Erythroblast (primary cell): ENCODE data around the gene UNC5CL.

Experiments
- DNase-seq, 2 experiments: peaks; one replicate each; lab custom pipeline; 2025; lab: John Stamatoyannopoulos, UW
- GATA1 ChIP-seq: IDR thresholded peaks from 2 replicates; pipeline ENCODE4 v1.6.1; 2011; ENCODE audit warnings: low read depth, mild to moderate bottlenecking, control low read depth, low read length, moderate library complexity
- POLR2A ChIP-seq: IDR thresholded peaks from 2 replicates; pipeline ENCODE4 v1.6.1; 2011; ENCODE audit warnings: mild to moderate bottlenecking, low read length

The UNC5CL gene, protein sequence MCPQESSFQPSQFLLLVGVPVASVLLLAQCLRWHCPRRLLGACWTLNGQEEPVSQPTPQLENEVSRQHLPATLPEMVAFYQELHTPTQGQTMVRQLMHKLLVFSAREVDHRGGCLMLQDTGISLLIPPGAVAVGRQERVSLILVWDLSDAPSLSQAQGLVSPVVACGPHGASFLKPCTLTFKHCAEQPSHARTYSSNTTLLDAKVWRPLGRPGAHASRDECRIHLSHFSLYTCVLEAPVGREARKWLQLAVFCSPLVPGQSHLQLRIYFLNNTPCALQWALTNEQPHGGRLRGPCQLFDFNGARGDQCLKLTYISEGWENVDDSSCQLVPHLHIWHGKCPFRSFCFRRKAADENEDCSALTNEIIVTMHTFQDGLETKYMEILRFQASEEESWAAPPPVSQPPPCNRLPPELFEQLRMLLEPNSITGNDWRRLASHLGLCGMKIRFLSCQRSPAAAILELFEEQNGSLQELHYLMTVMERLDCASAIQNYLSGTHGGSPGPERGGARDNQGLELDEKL

DNA sequence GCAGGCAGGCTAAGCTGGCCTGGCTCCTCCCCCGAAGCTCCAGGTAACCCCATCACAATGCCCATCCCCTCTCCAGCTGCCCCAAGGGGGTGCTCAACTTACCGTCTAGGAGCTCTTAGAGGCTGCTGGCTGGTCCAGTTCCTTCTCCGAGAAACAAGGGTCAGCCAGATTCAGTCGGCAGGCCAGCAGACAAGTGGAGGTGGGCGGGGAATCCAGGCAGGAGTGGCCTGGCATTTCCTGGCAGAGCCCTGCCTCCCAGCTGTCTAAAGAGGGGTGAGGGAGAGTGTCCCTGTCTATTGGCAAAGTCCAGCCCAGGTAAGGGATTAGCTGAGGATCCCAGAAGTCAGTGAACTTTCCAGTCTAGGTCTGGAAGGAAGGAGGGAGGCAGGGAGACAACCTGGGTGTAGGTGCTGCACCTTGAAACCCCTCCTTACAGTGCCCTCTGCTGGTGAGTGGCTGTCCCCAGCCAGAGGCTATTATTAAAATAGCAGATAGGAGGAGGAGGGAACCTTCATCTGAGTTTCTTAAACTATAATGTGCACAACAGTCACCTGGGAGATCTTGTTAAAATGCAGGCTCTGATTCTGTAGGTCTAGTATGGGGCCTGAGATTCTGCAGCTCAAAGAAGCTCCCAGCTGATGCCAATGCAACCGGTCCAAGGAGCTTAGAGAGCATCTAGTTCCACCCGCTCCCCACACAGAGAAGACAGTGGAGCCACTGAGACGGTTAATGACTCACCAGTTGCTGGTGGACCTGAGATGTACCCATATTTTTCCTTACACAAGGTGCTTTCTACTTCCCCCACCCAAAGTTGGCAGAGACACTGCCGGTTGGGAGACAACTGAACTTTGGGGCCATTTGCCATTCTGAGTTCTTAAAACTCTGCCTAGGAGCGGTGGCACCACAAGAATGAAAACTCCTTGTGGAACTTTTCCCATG, at the start of gene UNC5CL:
UNC5CL (minus strand) TSS at position 162 of the 939 bp plus-strand sequence. CDS start 4,147 bp downstream, outside the sequence.
- TF ChIP-seq GATA1 (no peak), POLR2A (no peak)
- DNase-seq, result peak; percentile 55 to 73

DNA sequence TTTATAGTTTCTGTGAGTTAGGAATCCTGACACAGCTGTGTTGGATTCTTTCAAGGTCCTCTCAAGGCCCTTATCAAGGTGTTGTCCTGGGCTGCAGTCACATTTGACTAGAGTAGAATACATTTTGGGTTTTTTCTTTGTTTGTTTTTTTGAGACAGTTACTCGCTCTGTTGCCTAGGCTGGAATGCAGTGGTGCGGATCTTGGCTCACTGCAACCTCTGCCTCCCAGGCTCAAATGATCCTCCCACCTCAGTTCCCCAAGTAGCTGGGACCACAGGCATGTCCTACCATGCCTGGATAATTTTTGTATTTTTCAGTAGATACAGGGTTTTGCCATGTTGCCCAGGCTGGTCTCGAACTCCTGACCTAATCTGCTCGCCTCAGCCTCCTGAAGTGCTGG, 49.4 kb upstream of the UNC5CL start:
- no peak for TF ChIP-seq POLR2A
- no peak for TF ChIP-seq GATA1
- DNase-seq, result no peak

DNA sequence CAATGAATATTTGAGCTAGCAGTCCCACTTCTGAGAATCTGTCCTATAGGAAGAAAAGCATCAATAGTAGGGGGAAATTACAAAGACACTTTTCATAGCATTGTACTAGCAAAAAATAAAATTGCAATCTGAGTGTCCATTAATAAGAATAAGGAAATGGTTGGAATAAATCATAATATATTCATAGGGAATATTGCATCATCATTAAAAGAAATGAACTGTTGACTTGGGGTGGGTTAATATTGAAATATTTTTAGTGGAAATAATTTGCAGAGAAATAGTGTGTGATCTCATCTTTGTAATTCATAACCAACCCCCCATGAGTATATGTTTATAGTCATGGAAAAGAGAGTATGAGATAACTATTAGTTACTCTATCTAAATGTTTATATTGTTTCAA, 46.2 kb upstream of the UNC5CL start:
- no peak for DNase-seq
- TF ChIP-seq POLR2A (no peak), GATA1 (no peak)

DNA sequence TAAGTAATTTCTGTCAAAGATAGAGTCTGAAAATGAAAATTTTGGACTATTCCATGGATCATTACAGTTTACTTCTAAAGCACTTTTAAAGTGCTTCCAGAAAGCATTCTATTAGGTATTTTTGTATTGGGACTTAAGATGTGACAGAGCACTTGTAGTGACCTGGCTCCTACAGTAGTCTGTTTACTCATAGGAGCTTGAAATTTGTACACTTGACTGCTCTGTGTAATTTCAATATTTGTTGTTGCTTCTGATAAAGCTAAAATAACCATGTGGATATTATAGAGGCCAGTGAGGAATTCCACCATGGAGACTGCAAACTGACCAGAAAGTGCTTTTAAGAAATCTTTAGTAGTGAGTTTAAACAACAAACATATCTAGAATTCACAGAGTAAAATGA, 44.1 kb upstream of the UNC5CL start:
- no peak for TF ChIP-seq GATA1
- TF ChIP-seq POLR2A, result no peak
- DNase-seq, result no peak

DNA sequence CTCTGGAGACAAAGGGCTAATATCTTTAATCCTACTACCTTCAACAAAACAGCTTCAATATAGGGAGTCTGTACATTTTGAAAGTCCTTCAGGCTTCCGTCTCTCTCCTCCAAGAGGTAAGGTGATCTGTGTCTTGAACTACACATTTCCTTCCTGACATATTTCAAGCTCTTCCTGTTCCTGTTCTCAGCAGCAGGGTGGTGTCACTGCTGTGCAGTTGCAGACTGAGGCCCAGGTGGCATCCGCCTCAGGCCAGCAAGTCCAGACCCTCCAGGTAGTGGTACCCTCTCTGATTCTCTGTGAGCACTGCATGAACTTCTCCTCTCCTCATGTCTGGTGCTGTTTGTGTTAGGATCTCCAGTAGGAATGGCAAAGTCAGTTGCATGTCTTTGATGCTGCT, 41.6 kb upstream of the UNC5CL start:
- TF ChIP-seq POLR2A, result no peak
- TF ChIP-seq GATA1, result no peak
- DNase-seq, result no peak

DNA sequence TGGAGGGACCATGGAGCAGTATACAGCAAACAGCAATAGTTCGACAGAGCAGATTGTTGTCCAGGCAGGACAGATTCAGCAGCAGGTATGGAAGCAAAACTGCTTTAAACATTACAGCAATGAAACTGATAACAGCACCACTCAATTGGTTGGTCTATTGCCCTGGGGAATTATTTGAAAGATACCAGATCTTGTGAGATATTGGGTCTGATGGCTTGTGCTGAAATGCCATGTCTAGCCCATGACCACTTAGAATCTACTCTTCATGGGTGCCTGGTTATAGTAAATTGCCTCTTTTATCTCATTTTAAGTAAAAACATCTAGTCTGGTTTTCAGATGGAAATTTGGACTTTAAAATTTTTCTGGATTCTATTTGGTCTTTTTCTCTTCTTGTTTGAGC, 40.1 kb upstream of the UNC5CL start:
- no peak for TF ChIP-seq GATA1
- TF ChIP-seq POLR2A, result no peak
- DNase-seq, result no peak

DNA sequence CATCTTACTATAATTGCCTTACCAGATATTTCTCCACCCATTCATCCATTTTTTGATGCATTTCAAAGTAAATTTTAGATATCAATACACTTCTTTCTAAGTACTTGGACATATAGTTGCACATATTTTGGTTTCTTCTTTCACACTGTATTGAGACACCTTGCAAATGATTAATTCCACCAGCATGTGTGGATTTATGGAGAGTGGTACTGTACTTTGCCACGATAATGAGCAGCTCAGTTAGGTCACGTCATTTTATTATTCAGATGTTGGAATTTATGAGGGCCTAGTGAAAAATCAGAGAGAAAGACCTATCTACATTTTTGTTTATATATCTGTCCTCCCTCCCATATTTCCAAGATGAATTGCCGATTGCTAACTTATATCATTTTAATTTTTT, 39.1 kb upstream of the UNC5CL start:
- DNase-seq, result no peak
- TF ChIP-seq GATA1 (no peak), POLR2A (no peak)

DNA sequence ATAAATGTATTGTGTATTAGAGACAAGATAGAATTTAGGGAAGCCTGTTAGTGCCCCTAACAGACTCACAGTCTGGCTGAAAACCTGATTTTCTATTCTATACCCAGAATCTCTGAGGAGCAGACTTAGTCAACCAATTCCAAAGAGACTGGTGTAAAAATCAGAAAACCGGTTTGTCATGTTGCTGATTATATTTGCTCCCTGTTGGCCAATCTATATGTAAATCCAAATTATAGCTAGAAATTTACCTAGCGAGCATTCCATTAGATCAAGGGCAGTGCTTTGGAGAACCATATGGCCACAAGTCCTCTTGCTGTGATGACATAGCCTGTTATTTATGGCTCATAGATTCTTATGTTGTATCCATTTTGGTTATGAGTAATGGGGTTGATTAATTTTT, 38.5 kb upstream of the UNC5CL start:
- no peak for TF ChIP-seq POLR2A
- no peak for TF ChIP-seq GATA1
- no peak for DNase-seq

DNA sequence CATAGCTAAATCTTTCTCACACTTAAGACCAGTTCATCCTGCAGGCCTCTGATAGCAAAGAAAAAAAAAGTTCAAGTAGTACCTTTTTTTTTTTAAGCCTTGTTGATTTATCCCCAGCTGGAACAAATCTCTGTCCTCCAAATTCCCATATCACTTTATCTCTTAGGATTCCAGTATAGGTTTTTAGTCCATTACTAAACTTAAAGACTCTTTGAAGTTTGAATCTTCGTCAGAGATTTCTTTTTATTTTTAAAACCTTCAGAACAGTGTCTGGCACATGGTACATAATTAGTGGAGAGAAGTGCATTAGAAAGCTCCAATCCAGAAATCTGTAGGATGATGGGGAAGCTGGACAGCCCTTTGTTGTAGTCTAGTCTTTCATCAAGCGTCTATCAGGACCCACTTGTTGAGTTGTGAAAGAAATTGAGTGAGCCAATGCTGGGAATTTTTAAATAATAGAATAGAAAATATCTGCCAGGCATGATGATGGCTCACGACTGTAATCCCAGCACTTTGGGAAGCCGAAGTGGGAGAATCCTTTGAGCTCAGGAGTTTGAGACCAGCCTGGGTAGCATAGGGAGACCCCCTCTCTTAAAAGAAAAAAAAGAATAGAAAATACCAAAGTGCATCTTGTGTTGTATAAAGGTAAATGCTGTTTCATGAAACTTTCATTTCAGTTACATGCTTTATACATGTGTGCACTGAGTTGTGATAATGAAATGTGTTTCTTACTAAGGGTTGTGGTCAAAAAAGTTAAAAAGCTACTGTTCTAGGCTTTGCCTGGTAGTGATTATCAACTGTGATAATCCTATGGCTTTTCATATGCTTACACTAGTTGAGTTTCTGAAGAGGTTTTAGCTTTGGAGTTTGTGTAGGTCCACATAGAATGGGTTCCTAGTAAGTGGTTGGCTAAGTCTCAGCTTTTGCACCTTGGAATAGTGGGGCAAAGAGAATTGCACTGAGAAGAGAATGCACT, 36.9 kb upstream of the UNC5CL start:
- no peak for TF ChIP-seq POLR2A
- DNase-seq, result peak in 1 of 2 experiments; percentile 12

DNA sequence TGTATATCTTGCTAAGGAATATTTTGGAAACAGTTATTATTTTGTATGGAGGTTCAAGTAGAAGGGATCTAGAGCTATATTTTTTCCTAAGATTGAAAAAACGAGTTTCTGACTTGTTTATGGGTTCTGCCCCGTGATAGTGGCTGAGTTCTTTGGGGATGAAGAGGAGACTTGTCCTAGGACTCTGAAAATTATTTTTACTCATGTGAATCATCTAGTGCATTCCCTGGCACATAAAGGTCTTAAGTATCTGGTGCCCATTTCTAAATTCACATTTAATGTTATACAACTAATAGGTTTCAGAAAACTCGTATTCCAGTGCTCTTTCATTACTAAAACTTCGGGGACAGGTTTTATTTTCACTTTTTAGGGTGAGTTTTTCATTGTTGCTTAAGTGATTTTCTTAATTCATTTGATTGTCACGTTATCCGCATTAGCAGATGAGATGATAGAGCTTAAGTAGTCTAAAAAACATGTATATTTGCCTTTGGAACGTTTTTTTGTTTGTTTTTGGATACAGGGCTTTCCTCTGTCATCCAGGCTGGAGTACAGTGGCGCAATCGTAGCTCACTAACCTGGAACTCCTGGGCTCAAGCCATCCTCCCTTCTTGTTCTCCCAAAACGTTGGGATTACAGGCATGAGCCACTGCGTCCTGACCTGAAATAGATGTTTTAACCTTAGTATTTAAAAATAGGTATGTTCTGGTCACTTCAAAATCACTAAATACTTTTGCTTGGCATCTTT, 35.8 kb upstream of the UNC5CL start:
- TF ChIP-seq GATA1 (no peak), POLR2A (no peak)
- DNase-seq, result no peak

DNA sequence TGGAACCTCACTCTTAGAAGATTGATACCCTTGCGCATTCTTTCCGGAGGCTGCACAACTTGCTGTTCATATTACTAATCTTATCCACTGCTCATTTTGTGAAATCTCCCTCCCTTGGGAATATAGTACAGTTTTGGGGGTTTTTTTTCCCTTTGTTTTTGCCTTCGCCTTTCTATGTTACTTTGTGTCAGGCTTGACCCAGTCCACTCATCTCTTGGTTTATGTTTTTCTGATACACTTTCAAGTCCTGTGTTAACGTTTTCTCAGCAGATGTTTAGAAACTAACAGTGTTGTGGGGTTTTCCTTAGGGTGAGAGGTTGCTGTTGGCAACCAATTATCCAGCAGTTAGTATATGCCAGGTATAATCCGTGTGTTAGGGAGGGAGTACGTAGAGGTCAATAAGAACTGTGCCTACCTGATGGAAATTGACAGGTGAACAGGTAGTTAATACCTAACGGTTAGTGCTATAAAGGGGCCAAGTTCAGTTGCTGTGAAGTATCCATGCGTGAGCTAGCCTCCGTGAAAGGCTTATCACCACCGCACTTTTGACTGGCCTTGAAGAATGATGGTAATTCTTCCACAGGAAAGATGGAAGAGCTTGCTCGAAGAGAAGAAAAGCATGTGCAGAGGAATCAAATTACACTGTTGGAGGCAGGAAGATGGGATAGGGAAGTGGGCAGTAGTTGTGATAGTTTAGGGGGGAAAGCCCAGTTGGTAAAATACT, 35.1 kb upstream of the UNC5CL start:
- peak; percentile 51 to 61 for DNase-seq
- TF ChIP-seq GATA1 (no peak), POLR2A (no peak)
